Loucy (cell line): ENCODE results near the gene ANK3.

Source experiments
- CTCF ChIP-seq: fragments of 200-600 bp; sonication (generic); conservative IDR thresholded peaks from 2 replicates; pipeline ENCODE4 v1.5.1; 2014; ENCODE audit warnings: mild to moderate bottlenecking, antibody characterized with exemption, low read length
- EZH2phosphoT487 ChIP-seq: fragments of 200-600 bp; IDR thresholded peaks from 2 replicates; pipeline ENCODE4 v1.6.1; 2018; ENCODE audit warnings: antibody characterized with exemption, mild to moderate bottlenecking, moderate library complexity, borderline replicate concordance

DNA sequence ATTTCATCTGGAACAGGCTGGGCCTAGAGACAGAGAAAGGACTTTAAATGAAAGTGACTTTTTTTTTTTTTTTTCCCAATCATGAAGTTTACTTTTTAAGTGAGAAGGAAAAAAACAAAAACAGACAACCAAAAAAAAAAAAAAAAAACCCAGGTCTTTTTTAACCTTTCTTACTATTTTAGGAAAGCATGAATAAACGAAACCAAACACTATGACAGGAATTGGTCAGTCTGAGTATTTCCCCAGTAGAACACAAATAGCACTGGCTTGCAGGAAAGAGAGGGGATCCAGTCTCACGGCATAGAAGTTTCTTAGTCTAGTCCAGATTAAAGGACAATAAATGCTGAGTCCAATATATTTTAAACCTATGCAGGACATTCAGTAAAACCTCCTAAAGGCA lies 302.8 kb downstream of the ANK3 start:
- TF ChIP-seq CTCF (no peak), EZH2phosphoT487 (no peak)
